Measurements from ENCODE around the gene XPO6. TPM values are rescaled to one million over a fixed set of nuclear protein-coding genes. Genes with fewer than 3 reads are reported as not detected.

XPO6 gene
- total RNA-seq, 1 donor from 2014 or later: 127 TPM

DNA sequence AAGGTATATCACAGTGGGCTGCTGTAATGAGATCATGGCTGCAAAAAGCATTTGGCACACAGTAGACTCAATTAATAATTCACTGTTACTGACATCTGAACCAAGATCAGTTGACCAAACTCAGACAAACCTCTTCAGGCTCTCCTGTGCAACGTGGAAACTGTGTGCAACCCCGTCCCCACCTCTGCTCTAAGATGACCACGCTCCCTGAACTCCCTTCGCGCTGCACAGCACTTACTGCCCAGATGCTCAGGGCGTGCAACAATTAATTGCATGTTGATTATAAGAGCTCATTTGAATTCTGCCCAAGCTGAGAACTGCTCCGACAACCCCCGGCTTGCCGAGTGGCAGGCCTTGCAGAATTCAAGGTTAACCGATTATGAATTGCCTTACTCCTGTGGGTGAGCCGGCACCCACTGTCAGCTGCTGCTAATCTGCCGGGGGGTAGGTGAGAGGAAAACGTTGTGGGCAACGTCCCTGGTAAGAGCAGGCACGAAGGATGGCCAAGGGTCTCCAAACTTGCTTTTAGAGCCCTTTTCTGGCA is 147.0 kb downstream of the XPO6 start:
- no peak for DNase-seq (ENCODE audit: low spot score)

DNA sequence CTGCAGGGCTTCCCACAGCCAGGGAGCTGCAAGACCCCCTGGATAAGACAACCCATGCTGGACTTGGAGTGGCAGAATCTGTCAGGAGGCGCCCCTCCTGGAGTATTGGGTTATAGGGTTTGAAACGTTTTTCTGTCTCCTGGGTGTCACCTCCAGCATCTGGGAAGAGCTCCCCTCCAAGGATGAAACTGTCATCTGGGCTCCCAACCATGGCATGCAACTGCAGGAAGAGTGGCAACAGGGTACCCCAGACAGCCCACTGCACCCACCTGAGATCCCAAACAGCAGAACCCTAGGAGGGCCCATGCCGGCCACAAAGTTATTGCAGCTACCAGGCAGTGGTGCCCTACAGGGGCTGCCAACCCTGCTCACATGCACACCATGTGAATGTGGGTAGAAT is 147.6 kb downstream of the XPO6 start:
- no peak for DNase-seq (ENCODE audit: low spot score)

DNA sequence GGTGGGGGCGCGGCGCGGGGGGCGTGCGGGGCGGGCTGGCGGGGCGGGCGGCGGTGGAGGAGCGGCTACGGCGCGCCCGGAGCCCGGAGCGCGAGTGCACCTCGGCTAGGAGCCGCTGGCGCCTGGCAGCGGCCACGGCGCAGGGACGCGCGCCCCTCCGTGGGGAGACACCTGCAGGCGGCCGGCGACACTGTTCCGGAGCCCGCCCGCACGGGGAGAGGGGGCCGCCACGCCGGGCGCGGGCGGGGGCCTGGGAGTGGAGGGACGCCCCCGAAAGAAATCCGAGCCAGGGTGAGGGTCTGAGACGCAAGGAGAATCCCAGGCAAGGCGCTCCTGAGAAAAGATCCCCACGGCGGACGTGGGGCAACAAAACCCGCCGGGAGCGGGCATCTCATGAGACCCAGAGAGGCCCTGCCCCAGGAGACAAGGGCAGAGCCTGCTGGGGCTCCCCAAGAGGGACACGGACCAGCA is 148.1 kb downstream of the XPO6 start, which contains the start of gene GSG1L:
GSG1L (minus strand) TSS at position 124 of the 471 bp plus-strand sequence. CDS start 290 bp downstream, outside the sequence.
- DNase-seq (ENCODE audit: low spot score): no peak

DNA sequence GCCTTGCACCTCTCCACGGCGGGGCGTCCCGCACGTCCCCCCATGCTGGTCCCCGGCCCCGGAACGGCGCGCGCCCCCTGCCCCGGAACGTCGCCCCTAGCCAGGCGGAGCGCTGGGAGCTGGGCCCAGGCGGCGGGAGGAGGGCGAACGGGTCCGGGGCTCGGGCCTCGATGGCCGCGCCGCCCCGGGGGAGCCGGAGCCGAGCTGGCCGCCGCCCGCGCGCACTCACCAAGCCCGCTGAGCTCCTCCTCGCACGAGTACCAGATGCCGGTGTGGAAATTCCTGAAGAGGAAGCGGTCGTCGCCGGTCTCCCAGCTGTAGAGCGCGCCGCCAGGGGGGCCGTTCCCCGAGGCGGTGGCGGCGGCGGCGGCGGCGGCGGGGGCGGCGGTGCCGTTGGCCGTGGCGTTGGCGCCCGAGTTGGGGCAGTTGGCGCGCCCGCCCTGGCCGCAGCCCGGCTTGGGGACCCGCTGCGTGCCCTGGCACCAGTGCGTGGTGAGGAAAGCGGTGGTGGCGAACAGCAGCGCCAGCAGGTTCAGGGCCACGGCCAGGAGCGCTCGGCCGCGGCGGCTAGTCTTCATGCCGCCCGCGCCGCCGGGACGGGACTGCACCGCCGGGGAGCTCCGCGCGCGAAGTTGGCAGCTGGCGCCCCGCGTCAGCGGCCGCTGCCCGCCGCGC is 148.8 kb downstream of the XPO6 start:
- DNase-seq (ENCODE audit: low spot score): no peak

DNA sequence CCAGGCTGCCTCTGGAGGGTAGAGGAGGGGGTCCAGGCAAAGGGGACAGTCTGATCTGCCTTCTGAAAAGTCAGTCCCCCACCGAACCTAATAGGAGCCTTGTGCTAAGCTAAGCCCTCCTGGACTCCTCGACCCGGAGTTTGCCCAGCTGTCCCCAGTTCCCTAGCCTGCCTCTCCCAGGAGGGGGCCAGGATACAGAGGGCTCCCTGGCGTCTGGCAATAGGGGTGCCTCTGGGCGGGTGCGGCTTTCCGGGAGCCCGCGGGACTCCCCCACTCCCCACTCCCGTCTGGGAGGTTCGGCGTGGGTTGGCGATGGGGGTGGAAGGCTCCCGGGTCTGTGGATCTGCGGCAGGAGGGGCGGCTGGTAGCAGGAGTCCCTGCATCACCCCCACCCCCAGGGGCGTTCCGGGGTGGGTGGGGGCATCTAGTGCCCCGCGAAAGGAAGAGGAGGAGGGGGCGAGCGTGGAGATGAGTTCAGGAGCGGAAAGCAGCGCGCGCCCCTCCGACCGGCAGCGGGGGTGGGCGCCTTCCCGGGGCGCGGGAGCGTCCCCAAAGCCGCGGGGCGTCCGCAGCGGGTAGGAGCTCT is 149.4 kb downstream of the XPO6 start:
- no peak for DNase-seq (ENCODE audit: low spot score)

DNA sequence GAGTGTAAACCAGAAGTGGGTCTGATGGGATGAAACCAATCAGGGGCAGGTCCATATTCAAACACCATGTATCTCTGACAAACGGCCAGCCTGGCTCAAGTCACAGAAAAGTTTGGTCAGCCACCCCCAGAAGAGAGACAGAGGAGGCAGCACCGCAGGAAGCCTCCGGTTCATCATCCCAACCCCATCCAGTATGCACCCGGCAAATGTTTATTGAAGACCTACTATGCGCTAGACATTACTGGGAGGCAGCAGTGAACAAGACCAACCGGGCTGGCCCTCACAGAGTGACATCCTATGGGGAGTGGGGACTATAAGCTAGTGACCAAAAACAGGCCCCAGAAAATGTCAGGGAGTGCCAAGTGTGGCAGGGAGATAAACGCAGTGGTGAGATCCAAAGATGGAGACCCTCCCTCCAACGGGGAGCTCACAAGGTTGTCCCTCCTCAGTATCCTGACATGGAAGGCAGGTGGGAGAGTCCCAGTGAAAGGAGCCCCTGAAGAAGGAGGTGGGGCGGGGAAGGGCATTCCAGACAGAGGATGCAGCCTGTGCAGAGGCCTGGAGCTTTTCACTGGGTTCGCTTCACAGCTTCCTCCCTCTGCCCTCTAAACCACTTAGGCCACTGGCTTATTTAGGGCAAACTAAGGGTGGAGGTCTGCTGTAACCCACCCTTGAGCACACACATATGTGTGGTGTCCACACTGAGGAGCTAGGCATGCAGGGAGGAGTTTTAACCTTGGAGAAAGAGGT is 150.2 kb downstream of the XPO6 start:
- DNase-seq (ENCODE audit: low spot score): no peak

DNA sequence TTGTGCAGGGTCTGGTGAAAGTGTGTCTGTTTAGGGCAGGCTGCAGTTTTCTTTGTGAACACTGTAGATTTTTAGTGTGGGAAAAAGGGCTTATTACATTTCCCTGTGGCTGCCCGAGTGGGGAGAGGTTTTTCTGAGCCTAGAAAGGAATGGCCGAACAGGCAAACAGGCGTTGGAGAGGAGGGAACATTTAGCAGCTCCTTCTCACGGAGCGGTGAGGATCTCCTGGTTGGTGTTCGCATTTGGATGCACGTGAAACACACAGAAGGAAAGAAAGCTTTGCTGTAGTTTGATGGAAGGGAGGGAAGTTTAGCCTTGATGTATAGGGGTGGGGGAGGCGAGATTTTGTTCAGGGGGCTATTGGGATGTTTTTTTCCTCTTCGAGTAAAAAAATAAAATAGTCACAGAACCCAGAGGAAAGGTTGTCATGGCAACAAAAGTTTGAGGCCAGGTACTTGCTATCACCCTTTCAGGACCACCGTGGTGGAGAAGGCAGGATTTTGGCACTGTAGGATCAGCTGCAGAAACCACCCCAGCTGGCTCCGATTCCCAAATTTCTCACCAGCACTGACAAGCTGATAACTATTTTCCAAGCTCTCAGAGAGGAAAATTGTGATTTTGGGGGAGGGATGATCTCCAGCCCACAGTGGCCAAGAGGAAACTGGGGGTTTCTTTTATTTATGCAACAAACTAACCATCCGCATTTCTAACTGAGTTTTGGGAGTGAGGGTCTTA is 151.8 kb downstream of the XPO6 start:
- no peak for DNase-seq (ENCODE audit: low spot score)

DNA sequence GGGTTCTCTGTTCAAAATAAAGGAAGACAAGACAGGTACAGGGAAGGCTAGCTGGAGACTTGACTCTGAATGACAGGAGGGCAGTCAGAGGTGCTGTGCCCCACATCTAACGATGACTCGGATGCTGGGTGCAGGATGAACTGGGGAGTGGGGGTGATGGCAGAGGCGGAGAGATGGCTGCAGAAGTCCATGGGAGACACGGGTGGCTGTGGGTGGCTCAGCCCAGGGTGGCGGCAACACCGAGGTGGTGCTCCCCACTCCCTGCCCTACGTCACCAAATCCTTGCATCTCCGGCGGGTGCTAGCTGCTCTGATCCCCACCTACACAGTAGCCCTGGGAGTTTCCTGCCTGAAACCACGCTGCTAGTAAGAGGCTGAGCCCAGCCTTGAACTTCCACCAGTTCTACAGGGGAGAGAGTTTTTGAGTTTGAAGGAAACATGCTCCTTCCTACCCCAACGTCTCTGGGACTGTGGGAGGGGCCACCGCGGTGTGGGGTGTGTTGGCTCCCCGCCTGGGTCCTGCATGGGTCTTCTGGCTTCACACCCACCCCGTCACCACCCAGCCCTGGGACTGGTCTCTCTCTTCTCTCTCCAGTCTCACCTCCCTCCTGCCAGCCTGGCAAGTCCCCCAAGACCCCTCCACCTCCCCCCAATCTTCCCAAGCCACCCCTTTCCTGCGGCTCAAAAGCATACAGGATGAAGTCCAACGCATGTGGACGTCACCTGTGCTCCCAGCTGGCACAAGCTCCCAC is 152.8 kb downstream of the XPO6 start:
- DNase-seq (ENCODE audit: low spot score): no peak

DNA sequence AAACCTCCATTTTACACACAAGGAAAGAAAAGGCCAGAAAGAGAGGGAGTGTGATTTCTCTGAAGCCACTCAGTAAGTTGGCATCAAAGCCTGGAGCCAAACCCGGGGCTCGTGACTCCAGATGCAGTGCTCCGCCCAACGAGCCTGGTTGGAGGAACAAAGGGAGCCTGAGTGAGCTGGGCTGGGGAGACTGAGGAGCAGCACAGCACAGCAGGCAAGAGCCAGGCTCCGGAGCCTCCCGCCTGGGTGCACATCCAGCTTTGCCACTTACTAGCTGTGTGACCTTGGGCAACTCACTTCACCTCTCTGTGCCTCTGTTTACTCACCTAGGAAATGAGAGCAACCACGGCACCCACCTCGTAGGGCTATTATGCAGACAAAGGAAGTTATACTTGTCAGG is 153.8 kb downstream of the XPO6 start:
- DNase-seq (ENCODE audit: low spot score): no peak

DNA sequence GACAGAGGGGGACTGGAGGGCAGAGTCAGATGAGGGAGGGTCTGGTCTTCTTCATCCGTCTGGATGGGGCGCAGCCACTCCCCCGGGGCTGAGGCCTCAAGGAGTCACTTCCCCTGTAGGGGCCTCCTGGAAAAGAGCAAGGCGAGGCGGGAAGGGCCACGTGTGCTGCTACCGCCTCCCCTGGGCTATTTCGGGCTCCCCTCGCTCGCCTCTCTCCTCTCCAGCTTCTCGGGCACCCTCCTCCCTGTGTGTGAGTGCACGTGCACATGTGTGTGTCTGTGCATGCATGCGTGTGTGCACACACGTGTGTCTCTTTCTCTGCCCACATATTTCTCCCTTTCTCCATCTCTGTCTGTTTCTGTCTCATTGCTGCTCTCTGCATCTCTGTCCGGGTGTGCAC is 158.3 kb downstream of the XPO6 start:
- DNase-seq (ENCODE audit: low spot score): no peak

DNA sequence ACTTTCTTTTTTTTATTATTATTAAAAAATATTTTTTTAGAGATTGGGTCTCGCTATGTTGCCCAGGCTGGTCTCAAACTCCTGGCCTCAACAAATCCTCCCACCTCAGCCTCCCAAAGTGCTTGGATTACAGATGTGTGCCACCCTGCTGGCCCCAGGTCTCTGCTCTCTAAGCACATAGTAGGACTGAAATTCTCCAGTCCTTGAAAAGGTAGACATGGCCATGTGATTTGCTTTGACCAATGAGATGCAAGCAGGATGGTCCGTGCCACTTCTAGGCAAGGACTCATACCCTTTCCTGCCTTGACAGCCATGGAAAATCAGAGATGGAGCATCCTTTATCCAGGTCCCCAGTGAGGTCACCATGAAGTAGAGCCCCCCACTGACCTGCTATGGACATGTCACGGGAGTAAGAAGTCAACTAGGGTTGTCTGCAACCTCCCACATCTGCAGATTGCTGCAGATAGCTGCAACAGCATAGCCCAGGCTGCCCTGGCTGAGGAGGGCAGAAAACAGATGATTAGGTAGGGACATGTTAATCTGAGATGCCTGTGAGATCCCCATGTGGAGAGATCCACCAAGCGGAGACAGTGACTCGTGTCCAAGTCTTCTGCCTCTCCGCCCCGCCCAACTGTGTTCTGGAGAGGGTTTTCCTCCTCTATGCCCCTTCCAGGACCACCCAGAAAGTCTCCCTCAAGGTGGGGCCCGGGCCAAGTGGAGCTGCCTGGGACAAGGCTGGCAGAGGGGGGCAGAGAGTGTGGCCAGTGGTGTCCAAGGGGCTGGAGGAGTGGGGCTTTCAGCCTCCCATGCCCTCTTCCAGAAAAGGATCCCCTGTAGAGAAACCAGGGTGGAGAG is 159.3 kb downstream of the XPO6 start:
- no peak for DNase-seq (ENCODE audit: low spot score)

DNA sequence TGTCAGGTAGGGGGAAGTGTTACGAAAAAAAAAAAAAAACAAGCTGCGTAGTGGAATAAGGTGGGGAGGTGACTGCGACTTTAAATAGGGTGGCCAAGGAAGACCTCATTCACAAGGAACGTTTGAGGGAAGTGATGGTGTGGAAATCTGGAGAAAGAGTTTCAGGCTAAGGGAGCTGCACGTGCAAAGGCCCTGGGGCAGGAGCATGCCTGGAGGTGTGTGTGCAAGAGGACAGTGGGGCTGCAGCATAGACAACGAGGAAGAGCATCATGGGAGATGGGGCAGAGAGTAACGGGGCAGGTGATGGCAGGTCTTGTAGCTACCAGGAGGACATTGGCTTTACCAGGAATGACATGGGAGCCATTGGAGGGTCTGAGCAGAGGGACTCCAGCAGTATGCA is 160.3 kb downstream of the XPO6 start:
- DNase-seq (ENCODE audit: low spot score): no peak

Other genes starting within 250 kb of the XPO6 start
- not detected for gene GSG1L, start 148.3 kb downstream of the XPO6 start, total RNA-seq
- gene SBK1, start 80.6 kb upstream of the XPO6 start, total RNA-seq: not detected
- 4.7 TPM for gene NPIPB6, start 151.5 kb upstream of the XPO6 start, total RNA-seq
- gene EIF3CL, start 191.9 kb upstream of the XPO6 start, total RNA-seq: 88.7 TPM